ENCODE results near the gene ALDH3B2. TPM values are rescaled to one million over a fixed set of nuclear protein-coding genes. Genes with fewer than 3 reads are reported as not detected.
A peak's percentile ranks its signal among the peaks of the same experiment; 100 is the strongest.
"Not testable (repeated sequence)": the region's sequence is repeated elsewhere in the genome, so short reads cannot be mapped to it uniquely, and the experiment has no call there.

ALDH3B2 gene
- total and polyA plus RNA-seq, 2 of the 8 experiments (the other 6 are each of a cell fraction or from before 2014, with no cell fraction given): not detected

- H3K14ac ChIP-seq (ENCODE audit: insufficient read length); H3K9ac ChIP-seq (replicated peaks in 1 of 4; ENCODE audit: extremely low read depth in 1 of 4, low read depth in 3 of 4, low read length in 3 of 4); H4K8ac ChIP-seq (ENCODE audit: extremely low read depth, insufficient read depth, low read length); H4K91ac ChIP-seq (replicated peaks; ENCODE audit: insufficient read length, low read length); H3K79me2 ChIP-seq (ENCODE audit: control insufficient read depth in 1 of 2, insufficient read depth in 2 of 2, low read length in 2 of 2); FAIRE-seq; H3K27ac ChIP-seq (ENCODE audit: low read depth, low read length); POLR2A ChIA-PET (ENCODE audit: partially characterized antibody); H2BK5ac ChIP-seq (ENCODE audit: low read depth, low read length); H3K4me3 ChIP-seq (ENCODE audit: extremely low read depth in 1 of 4, insufficient read depth in 2 of 4, low read depth in 3 of 4, low read length in 4 of 4); H2AFZ ChIP-seq (ENCODE audit: low read length); H4K20me1 ChIP-seq (replicated peaks in 1 of 2; ENCODE audit: control insufficient read depth in 1 of 2, insufficient read depth in 2 of 2, low read length in 2 of 2); H3K79me1 ChIP-seq (ENCODE audit: low read depth, low read length); H2BK15ac ChIP-seq (ENCODE audit: low read length); H3K18ac ChIP-seq (ENCODE audit: extremely low read depth, low read length); H2BK12ac ChIP-seq (ENCODE audit: low read depth, low read length); H3K4ac ChIP-seq (replicated peaks; ENCODE audit: insufficient read length, low read depth, low read length); H3K4me2 ChIP-seq (ENCODE audit: insufficient read depth in 1 of 2, low read depth in 2 of 2, low read length in 2 of 2); H3K23me2 ChIP-seq (ENCODE audit: low read depth, low read length); H2AK5ac ChIP-seq (ENCODE audit: low read depth, low read length); H3K23ac ChIP-seq (ENCODE audit: insufficient read length); H4K5ac ChIP-seq (ENCODE audit: insufficient read length, low read depth, low read length); H3K56ac ChIP-seq (replicated peaks; ENCODE audit: insufficient read length, low read depth, low read length); H3K36me3 ChIP-seq (ENCODE audit: control insufficient read depth in 2 of 4, insufficient read depth in 4 of 4, low read length in 3 of 4); H2BK120ac ChIP-seq (replicated peaks; ENCODE audit: low read depth, low read length); H3K27me3 ChIP-seq (replicated peaks in 1 of 4; ENCODE audit: control insufficient read depth in 3 of 4, extremely low read depth in 1 of 4, insufficient read depth in 3 of 4, low read length in 3 of 4); H3K4me1 ChIP-seq (replicated peaks in 1 of 4; ENCODE audit: control insufficient read depth in 3 of 4, insufficient read depth in 4 of 4, low read length in 3 of 4); H2BK20ac ChIP-seq (ENCODE audit: low read length); H3K9me3 ChIP-seq (ENCODE audit: insufficient read depth in 2 of 2, low read depth in 1 of 2, low read length in 1 of 2): not testable (repeated sequence)
- CTCF ChIA-PET (ENCODE audit: partially characterized antibody): interaction anchor here (0.6 to 1.8 kb wide), 6 partner anchors 9 to 64 kb away, joined by 3 to 4 read pairs (median 3); no protein-coding TSS in a partner anchor
- WGBS, 2 experiments (ENCODE audit: extremely low coverage in 1 of 2, insufficient coverage in 1 of 2, insufficient read length in 1 of 2, insufficient replicate concordance in 2 of 2, low coverage in 1 of 2, low lambda C conversion rate in 2 of 2, missing lambda C conversion rate in 1 of 2): 86% methylated on average over 14 of the region's 14 CpGs; no CpG with 5 or more reads in 1 of the 2 experiments
- DNase-seq (ENCODE audit: low read depth in 1 of 2, low spot score in 2 of 2): peak in 1 of 2 experiments; percentile 13
Measured at GRCh38 chr11:67682126-67683034, 8.0 kb upstream of the ALDH3B2 start.

All from H1 (cell line).